Transverse colon (tissue), 3 donors: ENCODE results near the gene CACNA1B.

Source experiments
- CTCF ChIP-seq, 5 experiments: fragments of 200-600 bp in 3 of 5; fragments of 450-650 bp in 2 of 5; sonication (generic) in 3 of 5; IDR thresholded peaks; 1 replicate in 2 of 5; 2 replicates in 3 of 5; pipeline ENCODE4 v1.5.1; 2016 to 2017; ENCODE audit warnings: antibody characterized with exemption in 5 of 5, inconsistent platforms in 3 of 5, mild to moderate bottlenecking in 2 of 5, moderate library complexity in 1 of 5
- EP300 ChIP-seq: sonication (generic); formaldehyde crosslinking; IDR thresholded peaks from one replicate; pipeline ENCODE4 v1.6.1; 2017; ENCODE audit warnings: antibody characterized with exemption, low read depth
- POLR2A ChIP-seq: fragments of 450-650 bp; IDR thresholded peaks from one replicate; pipeline ENCODE4 v1.6.1; 2016; ENCODE audit warnings: antibody characterized with exemption, mild to moderate bottlenecking, moderate library complexity

GRCh38 chr9:138060881-138061280 lies 183.3 kb downstream of the CACNA1B start:
- TF ChIP-seq CTCF (IDR thresholded peaks at IDR 0.05) (no peak), EP300 (no peak), POLR2A (no peak)
